HG02938 (cell line): ENCODE data around the gene MICAL3.
"Not testable (repeated sequence)": the region's sequence is repeated elsewhere in the genome, so short reads cannot be mapped to it uniquely, and the experiment has no call there.

Source experiments
- ATAC-seq: cut with Tn5 transposase; IDR thresholded peaks from one replicate; pipeline ENCODE4 v1.9.1; 2021; ENCODE audit warnings: mild to moderate bottlenecking, moderate library complexity; ENCODE audit not compliant: unreplicated experiment

MICAL3 gene

DNA sequence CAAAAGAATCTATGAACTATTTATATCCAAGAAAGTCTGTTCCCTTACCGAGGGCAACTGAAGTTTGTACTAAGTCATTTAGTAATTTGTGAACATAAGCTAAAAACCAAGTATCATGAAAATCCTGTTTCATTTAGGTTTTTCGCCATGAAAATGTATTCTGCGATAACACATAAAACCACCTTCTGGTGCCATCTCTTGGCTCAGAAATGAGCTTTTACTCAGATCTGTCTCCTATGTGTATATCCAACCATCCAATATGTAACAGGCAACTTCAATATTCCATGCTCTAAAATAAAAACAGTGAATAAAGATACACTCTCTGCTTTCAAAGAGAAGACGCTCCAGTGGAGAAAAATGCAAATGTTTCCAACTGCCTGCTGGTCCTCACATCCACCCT, 132.0 kb downstream of the MICAL3 start:
- no peak for ATAC-seq

GRCh38 chr22:17891481-17892167, 132.7 kb downstream of the MICAL3 start:
- ATAC-seq, result no peak

GRCh38 chr22:17890892-17891291, 133.5 kb downstream of the MICAL3 start:
- ATAC-seq, result no peak

DNA sequence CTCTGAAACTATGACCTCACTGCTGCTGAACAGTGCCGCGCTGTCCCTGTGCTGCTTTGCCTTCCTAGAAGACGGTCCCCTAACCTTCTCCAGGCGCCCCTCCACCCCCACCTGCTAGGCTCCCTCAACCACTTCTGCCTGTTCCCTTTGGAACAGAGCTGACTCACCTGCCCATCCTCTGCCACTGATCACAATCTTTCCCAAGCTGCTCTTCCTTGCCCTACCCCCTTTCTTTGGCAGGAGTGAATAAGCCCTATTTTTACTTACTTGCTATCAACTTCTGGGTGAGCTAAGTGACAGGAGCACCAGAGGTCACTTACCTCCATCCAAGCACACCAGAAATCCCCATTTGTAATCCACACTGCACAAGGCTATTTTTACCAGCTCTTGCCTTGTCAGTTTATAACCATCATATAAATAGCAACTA, 134.1 kb downstream of the MICAL3 start:
- ATAC-seq, result no peak

GRCh38 chr22:17888855-17889254, 135.5 kb downstream of the MICAL3 start:
- no peak for ATAC-seq

GRCh38 chr22:17888439-17888838, 135.9 kb downstream of the MICAL3 start:
- ATAC-seq, result no peak

DNA sequence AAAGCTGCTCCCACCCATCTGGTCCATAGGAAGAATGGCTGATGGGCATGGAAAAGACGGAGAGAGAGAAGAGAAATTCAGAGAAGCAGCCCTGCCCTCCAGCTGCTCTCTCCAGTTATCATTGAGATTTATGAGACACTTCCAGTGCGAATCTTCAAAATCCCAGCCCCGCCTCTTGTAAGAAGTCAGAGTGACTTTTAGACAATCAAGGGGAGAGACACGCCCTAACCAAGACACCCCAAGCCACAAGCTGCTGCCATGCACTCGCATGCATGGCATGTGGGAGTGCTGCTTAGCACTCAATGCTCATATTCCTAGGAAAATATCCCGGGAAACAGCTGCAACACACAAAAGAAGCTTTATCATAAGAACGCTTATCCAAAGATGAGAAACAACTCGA, 139.5 kb downstream of the MICAL3 start:
- ATAC-seq, result no peak

GRCh38 chr22:17884084-17884483, 140.3 kb downstream of the MICAL3 start:
- ATAC-seq, result no peak

- no peak for ATAC-seq
Observed at GRCh38 chr22:17883356-17883755, 141.0 kb downstream of the MICAL3 start.

DNA sequence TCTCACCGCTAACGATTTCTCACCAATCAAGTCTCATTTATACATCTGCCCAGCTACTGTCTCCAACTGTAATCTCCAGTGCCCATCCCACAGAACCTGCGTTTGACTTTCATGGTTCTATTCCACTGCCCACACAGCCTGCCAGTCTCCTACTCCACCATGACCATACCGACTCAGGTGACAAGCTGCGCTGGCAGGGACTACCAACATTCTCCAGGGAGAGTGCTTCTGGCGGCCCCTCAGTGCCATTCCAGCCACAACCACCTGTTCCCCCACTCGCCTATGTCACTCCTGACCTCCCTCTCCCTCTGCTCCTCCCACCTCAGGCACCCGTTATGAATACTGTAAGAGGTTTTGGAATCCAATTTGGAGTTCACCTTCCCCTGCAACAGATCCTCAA, 141.6 kb downstream of the MICAL3 start:
- ATAC-seq, result no peak

DNA sequence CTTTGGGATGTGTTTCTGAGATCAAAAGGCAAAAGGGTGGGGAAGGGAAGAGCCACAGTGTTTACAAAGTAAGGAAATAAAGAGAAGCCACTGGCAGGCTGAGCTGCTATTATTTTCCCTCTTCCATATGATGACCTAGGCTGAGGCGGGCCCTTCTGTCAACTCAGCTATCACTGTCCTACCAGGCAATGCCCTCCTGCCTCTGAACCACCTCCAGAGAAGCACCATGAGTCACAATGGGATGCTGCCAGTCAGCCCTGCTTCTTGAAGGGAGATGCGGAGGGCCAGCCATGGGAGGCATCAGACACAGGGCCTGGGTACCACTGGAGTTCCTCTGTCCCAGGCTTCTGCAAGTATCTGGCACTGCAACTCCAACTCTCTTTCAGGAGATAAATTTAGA, 142.2 kb downstream of the MICAL3 start:
- no peak for ATAC-seq

DNA sequence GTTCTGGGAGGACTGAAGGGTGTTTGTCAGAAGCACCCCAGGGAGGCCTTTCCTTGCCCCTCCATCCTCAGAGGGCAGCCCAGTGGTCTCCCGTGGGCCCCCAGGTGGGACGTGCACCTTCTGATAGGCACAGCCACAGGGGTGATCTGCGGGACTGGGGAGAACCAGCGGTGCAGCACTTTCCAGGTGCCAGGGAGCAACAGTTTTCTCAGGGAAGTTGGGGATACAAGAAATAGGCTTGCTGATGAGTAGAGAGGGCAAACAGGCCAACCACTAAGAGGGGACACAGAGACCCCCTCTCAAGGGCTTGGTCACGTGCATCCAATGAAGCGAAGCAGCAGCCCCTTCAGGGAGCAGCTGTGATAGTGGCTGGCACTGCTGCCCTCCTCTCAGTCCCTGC, 143.0 kb downstream of the MICAL3 start:
- ATAC-seq, result no peak

- no peak for ATAC-seq
Observed at GRCh38 chr22:17880468-17880867, 143.9 kb downstream of the MICAL3 start.

- no peak for ATAC-seq
Observed at GRCh38 chr22:17880020-17880419, 144.3 kb downstream of the MICAL3 start.

DNA sequence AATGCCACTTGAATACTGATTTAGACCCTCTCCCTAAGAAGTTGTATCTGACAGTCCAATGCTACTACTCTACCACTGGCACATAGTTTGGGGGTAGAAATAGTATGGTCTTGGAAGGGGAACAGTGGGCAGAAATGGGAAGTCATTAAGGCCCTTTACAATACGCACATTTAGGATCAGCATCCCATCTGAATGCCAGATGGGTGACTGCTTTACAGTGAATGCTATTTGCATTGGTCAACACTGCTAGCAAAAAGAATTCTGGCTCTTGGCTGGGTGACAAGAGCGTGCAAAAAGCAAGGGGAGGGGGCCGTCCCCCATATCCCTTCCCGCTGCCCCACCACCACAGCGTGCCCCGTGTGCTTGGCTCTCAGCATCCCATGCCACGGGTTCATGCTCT, 145.4 kb downstream of the MICAL3 start:
- no peak for ATAC-seq

DNA sequence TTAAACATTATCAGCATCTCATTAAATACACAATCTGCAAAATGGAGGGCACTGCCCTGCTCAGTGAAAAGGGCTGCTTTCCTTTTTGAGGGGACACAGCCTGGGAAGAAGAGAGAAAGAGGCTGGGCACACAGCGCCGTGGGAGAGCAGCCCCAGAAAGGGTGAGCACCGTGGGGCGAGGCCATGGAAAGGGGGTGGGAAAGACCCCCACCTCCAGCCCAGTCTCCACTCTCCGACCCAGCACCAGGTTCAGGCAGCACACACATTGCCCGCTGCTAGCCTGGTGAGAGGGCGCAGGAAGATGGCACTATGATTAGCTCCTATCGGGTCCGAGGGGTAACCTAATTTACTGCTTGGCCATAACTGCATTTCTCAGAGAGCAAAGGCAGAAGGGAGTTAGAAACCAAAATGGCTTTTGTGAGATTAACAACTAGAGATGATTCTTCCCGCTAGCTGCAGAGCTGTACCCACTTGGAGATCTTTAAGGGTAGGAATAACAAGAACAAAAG, 146.1 kb downstream of the MICAL3 start:
- ATAC-seq, result no peak

GRCh38 chr22:17876878-17877855, 147.2 kb downstream of the MICAL3 start:
- not testable (repeated sequence) for ATAC-seq

DNA sequence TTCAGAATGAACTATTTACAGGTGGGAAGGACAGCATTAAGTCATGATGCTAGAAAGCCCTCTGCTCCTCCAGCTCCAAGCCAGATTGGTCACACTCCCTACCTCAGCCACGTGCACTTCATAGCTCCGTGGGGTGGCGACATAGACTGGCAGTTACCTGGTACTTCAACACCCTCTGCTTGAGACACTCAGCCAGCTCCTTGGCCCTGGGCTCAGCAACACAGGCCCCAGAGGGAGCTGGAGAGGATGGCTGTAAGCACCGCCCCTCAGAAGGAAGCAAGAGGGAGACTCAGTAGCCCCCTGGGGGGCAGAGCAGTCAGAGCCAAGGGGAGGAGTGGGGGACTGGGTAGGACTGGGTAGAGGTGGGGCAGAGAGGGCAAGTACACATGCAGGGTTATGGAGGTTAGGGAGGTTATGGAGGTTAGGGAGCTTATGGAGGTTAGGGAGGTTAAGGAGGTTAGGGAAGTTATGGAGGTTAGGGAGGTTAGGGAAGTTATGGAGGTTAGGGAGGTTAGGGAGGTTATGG, 148.0 kb downstream of the MICAL3 start:
- no peak for ATAC-seq

DNA sequence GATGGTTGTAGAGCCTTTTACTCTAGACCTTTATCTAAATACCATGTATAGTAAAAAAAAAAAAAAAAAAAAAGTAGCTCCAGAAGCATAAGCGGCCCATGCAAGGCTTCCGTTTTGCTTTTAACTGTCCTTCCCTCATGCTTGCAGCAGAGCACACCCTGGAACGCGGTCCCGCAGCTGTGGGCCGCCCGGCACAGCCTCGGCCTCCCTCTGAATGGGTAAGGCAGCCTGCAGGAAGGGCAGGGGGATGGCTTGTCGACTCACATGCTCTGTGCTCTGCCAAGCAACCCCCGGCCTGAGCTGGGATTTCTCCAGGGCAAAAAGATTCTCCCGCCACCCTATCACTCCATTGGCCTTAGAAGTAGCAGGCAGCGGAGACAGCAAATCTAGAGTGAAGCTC, 148.7 kb downstream of the MICAL3 start:
- no peak for ATAC-seq

DNA sequence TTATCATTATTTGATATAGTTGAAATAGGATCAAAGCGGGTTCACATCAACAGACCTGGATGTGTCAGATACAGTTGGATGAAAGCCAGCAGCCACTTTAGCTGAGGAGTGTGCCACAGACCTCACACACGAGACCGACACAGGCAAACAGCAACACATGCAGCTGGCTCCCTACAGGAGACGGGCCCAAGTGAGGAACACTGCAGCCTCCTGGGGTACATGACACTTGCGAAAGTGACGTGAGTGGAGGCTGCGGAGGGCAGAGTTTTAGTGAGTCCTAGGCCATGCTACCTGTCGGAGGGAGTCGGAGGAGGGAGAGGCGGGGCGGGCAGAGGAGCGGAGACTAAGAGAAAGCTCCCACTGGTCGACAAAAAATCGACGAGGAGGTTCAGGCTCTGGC, 149.2 kb downstream of the MICAL3 start:
- no peak for ATAC-seq

- ATAC-seq, result no peak
Observed at GRCh38 chr22:17874231-17874905, 150.0 kb downstream of the MICAL3 start.
